GM21367 (cell line): ENCODE results near the gene RPS10.
"Not testable (repeated sequence)": the region's sequence is repeated elsewhere in the genome, so short reads cannot be mapped to it uniquely, and the experiment has no call there.

ENCODE experiments used
- ATAC-seq: cut with Tn5 transposase; IDR thresholded peaks from one replicate; pipeline ENCODE4 v1.9.1; 2021; ENCODE audit not compliant: unreplicated experiment

RPS10 gene

DNA sequence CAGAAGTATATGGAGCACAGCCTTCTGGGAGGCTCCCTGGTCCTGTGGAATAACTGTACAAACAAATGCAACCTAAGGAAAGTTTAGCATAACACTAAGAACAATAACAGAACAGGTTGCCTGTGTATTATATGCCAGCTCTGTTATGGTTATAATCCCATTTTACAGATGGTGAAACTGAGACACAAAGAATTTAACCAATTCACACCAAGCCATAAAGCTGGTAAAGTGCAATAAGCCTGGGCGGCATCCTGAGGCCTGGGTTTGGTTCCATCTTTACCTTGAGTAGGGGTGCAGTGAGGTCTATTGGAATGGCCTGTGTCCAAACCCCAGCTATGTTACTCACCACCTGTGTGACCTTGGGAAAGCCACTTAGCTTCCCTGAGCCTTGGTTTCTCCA, 25.3 kb upstream of the RPS10 start:
- ATAC-seq, result no peak

DNA sequence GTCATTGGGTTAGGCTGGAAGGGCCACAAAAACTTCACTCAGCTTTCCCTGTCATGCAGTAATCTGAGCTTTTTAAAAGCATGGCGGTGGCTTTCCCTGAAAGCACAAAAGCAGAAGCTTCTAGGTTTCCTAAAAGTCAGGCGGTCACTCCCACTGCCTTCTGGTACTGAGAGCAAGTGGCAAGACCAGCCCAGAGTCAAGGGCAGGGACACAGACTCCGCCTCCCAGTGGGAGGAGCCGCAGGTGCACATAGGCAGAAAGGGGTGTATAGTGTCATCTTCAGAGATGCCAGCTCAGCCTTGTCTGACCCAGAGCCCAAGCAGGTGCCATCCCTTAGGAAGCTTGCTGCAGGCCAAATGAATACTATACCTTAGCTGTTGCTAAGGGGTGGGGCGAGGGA, 22.0 kb upstream of the RPS10 start:
- no peak for ATAC-seq

DNA sequence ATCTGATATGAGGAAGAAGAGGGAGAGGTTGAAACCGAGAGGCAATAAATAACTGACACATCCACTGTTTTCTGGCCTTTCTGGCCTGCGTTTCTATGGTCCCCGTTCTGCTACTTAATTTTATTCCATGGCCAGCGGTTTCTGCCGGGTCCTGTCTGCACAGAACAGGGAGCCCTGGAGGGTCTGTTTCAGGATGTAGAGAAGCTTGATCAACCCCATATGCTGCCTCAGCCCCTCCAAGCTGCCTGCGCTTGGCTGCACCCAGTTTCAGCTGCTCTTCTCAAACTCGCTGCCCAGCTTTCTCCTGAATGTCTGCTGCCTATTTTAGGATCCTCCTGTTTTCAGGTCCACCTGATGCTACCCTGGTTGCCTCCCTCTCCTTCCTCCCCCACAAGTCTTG, 21.5 kb upstream of the RPS10 start:
- ATAC-seq, result no peak

DNA sequence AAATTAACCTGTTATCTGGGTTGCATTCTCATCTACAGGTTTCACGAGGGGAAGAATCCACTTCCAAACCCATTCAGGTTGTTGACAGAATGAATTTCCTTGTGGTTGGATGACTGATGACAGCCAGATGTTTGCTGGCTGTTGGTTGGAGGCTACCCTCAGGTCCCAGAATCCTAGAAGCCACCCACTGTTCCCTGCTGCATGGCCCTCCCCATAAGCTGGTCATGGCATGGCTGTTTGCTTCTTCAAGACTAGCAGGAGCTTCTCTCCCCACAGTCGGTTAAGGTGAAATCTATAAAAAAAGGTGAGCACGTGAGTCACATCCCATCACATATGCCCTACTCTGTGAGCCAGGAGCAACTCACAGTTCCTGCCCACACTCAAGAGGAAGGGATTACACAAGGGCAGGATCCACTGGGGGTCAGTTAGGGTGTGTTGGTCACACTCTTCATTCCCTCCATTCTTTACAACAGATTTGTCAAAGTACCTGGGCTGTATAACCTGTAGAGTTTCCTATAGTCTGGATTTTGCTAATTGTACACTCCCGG, 19.5 kb upstream of the RPS10 start:
- ATAC-seq, result no peak

DNA sequence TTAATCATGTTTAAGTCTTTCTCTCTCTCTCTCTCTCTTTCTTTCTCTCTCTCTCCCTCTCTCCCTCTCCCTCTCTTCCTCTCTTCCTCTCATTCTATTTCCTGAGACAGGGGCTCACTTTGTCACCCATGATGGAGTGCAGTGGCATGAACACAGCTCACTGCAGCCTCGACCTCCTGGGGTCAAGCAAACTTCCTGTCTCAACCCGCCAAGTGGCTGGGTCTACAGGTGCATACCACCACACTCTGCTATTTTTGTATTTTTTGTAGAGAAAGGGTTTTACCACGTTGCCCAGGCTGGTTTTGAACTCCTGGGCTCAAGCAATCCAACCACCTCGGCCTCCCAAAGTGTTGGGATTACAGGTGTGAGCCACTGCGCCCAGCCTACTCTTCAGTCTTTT, 15.7 kb upstream of the RPS10 start:
- no peak for ATAC-seq

DNA sequence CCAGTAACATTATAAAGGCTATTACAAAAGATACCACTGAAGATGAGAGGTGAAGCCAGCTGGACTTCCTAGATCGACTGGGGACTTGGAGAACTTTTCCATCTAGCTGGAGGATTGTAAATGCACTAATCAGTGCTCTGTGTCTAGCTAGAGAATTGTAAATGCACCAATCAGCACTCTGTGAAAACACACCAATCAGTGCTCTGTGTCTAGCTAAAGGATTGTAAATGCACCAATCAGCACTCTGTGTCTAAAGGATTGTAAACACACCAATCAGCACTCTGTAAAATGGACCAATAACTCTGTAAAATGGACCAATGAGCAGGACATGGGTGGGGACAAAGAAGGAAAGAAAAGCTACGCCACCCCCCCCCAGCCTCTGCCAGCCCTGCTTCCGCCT, 13.6 kb upstream of the RPS10 start:
- no peak for ATAC-seq

DNA sequence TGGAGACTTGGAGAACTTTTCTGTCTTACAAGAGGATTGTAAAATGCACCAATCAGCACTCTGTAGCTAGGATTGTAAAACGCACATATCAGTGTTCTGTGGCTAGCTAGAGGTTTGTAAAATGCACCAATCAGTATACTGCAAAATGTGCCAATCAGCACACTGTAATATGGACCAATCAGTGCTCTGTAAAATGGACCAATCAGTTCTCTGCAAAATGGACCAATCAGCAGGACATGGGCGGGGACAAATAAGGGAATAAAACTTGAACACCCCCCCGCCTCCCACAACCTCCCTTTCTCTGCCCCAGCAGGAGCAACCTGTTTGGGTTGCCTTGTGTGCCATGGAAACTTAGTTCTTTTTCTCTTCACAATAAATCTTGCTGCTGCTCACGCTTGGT, 12.8 kb upstream of the RPS10 start:
- ATAC-seq, result no peak

DNA sequence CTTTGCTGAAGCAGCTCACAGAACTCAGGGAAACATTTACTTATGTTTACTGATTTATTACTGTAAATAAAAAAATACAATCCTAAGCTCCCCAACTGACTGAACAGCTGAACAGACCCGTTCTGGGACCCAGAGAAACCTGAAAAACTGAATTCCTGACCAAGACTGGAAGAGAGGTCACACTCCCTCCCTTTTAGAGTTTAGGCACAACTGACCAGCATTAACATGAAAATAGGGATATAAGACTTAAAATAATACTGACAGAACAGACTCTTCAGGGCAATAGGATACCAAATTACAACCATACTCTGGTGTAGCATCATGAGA, 11.7 kb upstream of the RPS10 start:
- no peak for ATAC-seq

DNA sequence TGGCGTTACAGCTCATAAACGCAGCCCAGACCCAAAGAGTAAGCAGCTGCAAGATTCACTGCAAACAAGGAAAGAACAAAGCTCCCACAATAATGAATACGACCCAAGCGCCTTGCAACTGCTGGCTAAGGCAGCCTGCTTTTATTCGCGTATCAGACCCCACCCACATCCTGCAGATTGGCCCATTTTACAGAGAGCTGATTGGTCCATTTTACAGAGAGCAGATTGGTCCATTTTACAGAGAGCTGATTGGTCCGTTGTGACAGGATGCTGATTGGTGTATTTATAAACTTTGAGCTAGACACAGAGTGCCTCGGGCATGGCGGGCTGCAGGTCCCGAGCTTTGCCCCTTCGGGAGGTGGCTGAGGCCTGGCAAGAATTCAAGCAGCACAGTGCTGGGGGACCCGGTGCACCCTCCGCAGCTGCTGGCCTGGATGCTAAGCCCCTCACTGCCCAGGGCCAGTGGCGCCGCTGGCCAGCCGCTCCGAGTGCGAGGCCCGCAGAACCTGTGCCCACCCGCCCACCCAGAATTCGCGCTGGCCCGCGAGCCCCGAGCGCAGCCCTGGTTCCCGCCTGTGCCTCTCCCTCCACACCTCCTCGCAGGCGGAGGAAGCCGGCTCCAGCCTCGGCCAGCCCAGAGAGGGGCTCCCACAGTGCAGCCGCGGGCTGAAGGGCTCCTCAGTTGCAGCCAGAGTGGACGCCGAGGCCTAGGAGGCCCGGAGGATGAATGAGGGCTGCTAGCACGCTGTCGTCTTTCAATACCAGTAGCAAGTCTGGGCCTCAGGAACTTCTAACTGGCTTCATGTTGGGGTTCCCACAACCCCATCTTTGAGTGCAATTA, 11.2 kb upstream of the RPS10 start:
- ATAC-seq, result no peak

DNA sequence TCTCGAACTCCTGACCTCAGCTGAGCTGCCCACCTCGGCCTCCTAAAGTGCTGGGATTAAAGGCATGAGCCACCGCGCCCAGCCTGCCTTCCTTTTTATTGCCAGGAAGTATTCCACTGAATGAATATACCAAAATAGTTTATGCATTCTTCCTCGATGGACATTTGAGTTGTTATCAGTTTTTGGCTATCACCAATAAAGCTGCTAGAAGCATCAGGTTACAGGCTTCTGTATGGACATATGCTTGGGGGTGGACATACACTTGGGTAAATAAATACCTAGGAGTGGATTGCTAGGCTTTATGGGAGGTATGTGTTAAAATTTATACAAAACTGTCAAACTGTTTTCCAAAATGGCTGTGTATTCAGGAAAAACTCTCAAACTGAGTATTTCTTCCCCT, 10.0 kb upstream of the RPS10 start:
- ATAC-seq, result no peak

DNA sequence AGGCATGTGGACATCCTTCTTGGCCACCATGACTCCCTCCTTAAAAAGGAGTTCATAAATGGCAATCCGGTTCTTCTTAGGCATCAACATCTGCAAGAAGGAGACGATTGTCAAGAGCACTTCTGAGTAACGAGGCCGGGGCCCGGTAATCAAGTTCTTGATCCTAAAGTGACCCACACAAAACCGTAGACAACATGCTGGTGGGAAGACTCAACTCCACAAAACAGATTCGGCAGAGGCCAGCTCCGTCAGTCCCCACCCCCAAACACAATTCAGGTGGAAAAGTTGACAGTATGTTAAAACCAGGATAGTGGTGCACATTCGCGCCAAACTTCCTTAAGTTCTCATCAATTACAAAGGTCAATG, 754 bp downstream of the RPS10 start:
- no peak for ATAC-seq

DNA sequence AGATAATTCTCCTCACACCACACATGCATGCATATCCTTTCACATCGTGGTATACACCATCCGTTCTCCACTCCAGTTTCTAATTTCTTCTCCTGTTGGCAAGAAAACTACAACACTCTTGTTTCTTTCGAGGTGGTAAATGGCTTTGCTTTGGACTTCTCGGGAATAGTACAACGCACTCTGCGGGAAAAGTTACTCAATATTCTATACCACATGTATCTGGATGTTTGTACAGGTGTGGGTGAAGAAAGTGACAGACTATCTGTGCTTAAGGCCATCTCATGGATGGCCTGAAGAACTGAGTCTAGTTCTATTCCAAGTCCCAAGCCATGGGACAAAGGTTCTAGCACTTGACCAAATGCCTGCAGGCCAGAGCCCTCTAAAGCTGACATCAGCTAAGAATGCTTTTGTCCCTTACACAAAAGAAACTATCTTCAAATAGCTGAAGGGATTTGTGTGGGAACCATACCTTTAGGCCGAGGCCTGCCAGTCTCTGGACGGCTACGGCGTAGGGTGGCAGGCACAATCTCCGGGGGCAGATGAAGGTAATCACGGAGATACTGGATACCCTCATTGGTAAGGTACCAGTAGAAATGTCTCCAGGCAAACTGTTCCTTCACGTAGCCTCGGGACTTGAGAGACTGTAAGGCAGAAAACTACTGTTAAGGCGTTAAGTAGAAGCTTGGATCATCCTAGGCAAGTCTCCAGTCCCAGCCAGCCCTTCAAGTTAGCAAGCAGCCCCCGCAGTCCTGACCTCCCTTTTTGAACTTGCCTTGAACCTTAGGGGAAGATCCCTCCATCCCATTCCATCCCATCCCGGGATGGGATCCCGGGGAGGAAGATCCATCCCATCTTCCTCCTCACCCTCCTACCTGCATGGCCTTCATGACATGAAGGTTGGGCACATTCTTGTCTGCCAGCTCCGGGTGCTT, 1.4 kb downstream of the RPS10 start:
- ATAC-seq, result no peak

DNA sequence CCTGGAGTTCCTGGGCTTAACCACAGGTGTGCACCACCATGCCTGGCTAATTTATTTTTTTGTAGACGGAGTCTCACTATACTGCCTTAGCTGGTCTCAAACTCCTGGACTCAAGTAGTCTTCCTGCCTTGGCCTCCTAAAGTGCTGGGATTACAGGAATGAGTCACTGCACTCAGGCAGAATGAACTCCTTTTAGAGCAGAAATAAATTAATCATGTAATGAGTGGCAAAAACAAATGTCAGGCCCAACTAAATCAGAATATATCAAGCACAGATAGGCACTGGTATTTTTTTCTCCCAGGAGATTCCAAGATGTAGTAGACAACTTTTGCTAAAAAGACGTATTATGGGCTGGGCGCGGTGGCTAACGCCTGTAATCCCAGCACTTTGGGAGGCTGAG, 2.6 kb downstream of the RPS10 start:
- ATAC-seq, result no peak

DNA sequence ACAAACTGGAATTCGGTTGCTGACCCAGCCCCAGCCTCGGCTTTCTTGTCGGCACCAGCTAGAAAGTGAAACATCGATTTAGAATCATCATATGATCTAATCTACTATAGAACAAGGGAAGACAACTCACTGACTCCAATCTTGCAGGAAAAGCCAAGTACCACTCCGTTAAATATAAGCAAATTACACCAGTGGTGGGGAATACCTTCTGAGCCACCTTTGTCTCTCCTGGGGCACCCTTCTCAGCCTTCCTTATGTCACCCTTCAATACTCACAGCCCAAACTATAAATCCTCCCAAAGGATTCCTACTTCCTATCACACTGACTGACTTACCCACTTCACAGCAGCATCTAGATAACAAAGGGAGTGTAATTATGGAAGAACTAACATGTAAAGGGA, 7.5 kb downstream of the RPS10 start:
- no peak for ATAC-seq

DNA sequence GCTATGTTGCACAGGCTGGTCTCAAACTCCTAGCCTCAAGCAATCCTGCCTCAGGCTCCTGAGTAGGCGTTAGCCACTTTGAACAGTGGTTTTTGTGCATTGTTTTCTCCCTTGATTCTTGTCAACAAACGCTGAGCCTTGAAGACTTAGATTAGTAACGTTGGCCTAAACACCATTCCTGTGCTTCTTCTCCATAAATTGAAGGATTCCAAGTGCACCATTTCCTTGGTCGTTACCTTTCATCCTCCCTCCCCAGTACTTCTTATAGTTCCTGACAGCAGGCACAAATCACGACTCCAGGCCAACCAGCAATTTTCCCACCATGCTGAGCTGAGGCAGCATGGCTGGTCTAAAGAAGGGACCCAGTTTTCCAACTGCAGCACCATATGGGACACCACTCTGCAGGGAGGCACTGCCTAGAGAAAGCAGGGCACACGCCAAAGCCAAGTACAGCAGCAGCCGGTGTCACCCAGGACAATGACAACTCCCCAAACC, 8.9 kb downstream of the RPS10 start:
- ATAC-seq, result no peak

DNA sequence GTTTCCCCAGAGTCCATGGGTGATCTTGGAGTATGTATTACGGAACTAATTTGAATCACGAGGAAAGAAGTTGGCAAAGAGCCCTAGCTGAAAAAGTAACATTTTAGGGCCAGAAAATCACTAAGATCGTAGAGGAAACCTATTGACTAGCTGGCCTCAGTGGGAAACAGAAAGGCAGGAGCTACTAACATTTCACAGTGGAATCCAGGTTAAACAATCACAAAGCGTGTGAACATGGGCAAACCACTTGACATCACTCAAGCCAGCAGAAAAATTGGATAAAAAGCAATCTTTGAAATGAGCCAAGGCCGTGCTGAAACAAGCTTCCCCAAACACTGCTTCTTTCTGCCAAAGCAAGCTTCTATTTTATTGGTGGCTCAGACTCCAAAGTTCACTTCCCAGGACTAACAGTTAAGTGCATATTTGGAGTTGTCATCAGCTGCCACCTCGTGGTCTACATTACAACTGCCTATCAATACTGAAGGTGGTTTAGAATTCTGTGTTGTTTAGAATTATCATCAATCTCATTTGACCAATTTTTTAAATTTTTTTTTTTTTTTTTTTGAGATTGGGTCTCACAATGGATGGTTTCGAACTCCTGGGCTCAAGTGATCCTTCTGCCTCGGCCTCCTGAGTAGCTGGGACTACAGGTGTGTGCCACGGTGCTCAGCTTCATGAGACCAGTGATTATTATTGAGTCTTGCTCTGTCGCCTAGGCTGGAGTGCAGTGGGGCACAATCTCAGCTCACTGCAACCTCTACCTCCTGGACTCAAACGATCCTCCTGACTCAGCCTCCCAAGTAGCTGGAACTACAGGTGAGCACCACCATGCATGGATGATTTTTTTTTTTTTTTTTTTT, 10.6 kb downstream of the RPS10 start:
- no peak for ATAC-seq

DNA sequence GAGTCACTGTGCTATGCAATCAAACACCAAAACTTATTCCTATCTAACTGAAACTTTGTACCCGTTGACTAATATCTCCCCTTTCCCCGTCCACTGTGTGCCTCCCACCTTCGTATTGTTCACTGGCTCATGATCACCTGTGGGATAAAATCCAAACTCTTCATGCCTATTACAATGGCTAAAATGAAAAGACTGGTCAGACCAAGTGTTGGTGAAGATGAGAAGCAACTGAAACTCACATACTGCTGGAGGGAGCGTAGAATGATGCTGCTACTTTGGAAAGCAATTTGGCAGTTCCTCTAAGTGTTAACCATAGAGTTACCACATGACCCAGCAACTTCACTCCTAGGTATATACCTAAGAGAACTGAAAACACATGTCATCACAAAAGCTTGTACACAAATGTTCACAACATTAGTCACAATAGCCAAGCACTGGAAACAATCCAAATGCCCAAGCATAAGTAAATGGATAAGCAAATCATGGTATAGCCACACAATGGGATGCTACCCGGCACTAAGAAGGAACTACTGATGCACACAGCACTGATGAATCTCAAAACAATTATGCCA, 13.1 kb downstream of the RPS10 start:
- no peak for ATAC-seq

DNA sequence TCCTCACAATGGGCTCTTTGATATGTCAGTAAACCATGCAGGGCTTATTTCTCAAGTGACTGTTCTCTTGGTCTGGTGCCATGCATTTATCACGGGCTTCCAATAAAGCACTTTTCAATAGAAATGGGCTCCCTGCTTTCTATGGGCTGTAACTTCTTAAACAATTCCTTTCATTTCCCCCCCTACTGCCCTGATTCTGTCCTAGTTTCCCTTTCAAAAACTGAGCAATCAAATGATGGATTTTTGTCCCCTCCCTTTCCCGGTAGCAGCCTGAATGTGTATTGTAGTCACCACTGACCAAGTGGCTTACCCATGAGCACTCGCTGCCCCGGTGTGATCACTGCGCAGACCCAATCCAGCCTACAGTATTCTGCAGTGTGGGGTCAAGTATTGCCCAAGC, 13.9 kb downstream of the RPS10 start:
- no peak for ATAC-seq

DNA sequence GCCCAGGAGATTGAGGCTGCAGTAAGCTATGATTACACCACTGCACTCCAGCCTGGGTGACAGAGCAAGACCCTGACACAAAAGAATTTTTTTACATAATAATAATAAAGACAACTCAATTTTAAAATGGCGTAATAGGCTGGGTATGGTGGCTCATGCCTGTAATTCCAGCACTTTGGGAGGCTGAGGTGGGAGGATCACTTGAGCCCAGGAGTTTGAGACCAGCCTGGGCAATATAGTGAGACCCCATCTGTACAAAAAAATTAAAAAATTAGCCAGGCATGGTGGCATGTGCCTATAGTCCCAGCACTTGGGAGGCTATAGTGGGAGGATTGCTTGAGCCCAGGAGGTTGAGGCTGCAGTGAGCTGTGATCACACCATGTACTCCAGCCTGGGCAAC, 18.0 kb downstream of the RPS10 start:
- not testable (repeated sequence) for ATAC-seq

DNA sequence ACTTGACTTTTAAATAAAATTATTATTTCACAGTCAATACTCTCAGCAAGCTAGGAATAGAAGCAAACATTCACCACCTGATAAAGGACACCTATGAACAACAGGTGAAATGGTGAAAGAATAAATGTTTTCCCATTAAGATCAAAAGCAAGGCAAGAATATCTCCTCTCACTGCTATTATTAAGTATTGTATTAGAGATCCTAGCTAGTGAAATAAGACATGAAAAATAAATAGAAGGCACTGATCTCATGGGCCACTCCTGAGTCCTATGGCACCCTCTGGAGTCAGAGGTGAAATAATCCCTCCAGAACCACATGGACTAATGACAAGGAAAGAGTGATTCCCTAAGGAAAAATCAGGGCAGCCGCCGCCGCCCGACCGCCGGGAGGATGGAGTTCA, 29.4 kb downstream of the RPS10 start:
- no peak for ATAC-seq

DNA sequence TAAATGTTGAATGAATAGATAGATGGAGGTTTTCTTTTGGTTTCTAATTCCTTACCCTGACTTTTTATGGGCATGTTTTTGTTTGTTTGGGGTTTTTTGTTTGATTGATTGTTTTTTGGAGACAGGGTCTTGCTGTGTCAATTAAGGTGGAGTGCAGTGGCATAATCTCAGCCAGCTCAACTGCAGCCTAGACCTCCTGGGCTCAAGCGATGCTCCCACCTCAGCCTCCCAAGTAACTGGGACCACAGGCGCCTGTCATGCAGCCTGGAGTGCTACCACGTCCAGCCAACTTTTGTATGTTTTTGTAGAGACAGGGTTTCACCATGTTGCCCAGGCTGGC, 31.9 kb downstream of the RPS10 start:
- no peak for ATAC-seq
